ENCODE measurements around the gene SEC14L3. TPM values are rescaled to one million over a fixed set of nuclear protein-coding genes. Genes with fewer than 3 reads are reported as not detected.

SEC14L3 gene
- total and polyA plus RNA-seq, 2 of the 13 experiments (the other 11 are each of a cell fraction or from before 2014, with no cell fraction given): not detected

DNA sequence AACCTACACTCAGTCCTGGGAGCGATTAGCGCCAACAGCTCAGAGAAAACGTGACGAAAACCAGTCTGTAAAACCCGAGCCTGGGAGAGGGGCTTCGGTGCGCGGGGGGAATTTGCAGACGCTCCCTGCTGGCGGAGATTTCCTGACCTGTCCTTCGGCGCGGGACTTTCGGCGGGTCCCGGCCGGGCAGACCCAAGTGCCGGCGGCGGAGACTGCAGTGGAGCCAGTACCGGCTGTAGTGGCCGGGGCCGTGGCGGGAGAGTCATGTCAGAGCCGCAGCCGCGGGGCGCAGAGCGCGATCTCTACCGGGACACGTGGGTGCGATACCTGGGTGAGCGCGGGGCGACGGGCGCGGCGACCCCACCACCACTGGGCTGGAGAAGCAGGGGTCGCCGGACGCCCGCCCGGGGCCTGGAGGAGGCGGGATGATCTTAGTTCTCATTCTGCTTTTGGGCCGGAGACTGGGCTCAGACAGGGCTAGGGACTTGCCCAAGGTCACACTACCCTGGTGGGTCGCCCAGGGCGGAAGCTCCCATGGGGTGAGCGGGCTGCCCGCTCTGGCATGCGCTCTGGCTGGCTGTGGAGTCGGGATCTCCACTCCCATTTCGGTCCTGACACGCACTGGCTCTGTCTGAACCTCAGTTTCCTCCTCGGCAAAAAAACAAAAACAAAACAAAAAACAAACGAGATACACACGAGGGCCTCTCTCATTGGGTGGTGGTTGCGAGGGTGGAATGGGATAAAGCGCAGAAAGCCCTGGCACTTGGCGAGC lies 46.0 kb downstream of the SEC14L3 start, which contains the start of gene MTFP1 (continued):
- TF ChIP-seq, protein P1, sequence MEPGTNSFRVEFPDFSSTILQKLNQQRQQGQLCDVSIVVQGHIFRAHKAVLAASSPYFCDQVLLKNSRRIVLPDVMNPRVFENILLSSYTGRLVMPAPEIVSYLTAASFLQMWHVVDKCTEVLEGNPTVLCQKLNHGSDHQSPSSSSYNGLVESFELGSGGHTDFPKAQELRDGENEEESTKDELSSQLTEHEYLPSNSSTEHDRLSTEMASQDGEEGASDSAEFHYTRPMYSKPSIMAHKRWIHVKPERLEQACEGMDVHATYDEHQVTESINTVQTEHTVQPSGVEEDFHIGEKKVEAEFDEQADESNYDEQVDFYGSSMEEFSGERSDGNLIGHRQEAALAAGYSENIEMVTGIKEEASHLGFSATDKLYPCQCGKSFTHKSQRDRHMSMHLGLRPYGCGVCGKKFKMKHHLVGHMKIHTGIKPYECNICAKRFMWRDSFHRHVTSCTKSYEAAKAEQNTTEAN (CRISPR knock-in tag; conservative IDR thresholded peaks at IDR 0.05): no peak
- TF ChIP-seq ZNF33A (CRISPR knock-in tag; IDR thresholded peaks at IDR 0.05; ENCODE audit: borderline replicate concordance) (no peak), AGO2 (optimal IDR thresholded peaks at IDR 0.05; ENCODE audit: low read depth, low read length) (no peak), ZNF136 (CRISPR knock-in tag; IDR thresholded peaks at IDR 0.05; ENCODE audit: low read depth) (no peak), ZNF337 (CRISPR knock-in tag; IDR thresholded peaks at IDR 0.05; ENCODE audit: borderline replicate concordance, low read depth) (0 out of 2 replicates have a peak, but pooled peaks have one; percentile 30), MATR3 (CRISPR knock-in tag; IDR thresholded peaks at IDR 0.05) (no peak), ZNF10 (CRISPR knock-in tag; IDR thresholded peaks at IDR 0.05; ENCODE audit: borderline replicate concordance, low read depth) (no peak), GFI1 (CRISPR knock-in tag; IDR thresholded peaks at IDR 0.05; ENCODE audit: borderline replicate concordance) (no peak), ZNF563 (CRISPR knock-in tag; IDR thresholded peaks at IDR 0.05) (peak; percentile 74; the same call in 1 of the 2 replicates), PCBP1 (IDR thresholded peaks at IDR 0.05; ENCODE audit: borderline replicate concordance, low read depth, low read length) (no peak), THAP11 (CRISPR knock-in tag; IDR thresholded peaks at IDR 0.05) (peak; percentile 57; the same call in 1 of the 2 replicates), RFXAP (CRISPR knock-in tag; IDR thresholded peaks at IDR 0.05; ENCODE audit: borderline replicate concordance) (no peak; the same call in 1 of the 2 replicates), CEBPB (IDR thresholded peaks at IDR 0.05; ENCODE audit: borderline replicate concordance, low read depth, low read length) (no peak)
- TF ChIP-seq, protein P2, sequence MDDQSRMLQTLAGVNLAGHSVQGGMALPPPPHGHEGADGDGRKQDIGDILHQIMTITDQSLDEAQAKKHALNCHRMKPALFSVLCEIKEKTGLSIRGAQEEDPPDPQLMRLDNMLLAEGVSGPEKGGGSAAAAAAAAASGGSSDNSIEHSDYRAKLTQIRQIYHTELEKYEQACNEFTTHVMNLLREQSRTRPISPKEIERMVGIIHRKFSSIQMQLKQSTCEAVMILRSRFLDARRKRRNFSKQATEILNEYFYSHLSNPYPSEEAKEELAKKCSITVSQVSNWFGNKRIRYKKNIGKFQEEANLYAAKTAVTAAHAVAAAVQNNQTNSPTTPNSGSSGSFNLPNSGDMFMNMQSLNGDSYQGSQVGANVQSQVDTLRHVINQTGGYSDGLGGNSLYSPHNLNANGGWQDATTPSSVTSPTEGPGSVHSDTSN (CRISPR knock-in tag; IDR thresholded peaks at IDR 0.05; ENCODE audit: borderline replicate concordance): no peak
- TF ChIP-seq, protein P3, sequence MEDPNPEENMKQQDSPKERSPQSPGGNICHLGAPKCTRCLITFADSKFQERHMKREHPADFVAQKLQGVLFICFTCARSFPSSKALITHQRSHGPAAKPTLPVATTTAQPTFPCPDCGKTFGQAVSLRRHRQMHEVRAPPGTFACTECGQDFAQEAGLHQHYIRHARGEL (CRISPR knock-in tag; IDR thresholded peaks at IDR 0.05): no peak
- TF ChIP-seq, protein P4, sequence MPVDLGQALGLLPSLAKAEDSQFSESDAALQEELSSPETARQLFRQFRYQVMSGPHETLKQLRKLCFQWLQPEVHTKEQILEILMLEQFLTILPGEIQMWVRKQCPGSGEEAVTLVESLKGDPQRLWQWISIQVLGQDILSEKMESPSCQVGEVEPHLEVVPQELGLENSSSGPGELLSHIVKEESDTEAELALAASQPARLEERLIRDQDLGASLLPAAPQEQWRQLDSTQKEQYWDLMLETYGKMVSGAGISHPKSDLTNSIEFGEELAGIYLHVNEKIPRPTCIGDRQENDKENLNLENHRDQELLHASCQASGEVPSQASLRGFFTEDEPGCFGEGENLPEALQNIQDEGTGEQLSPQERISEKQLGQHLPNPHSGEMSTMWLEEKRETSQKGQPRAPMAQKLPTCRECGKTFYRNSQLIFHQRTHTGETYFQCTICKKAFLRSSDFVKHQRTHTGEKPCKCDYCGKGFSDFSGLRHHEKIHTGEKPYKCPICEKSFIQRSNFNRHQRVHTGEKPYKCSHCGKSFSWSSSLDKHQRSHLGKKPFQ (CRISPR knock-in tag; IDR thresholded peaks at IDR 0.05; ENCODE audit: insufficient replicate concordance): no peak
- TF ChIP-seq, protein P5, sequence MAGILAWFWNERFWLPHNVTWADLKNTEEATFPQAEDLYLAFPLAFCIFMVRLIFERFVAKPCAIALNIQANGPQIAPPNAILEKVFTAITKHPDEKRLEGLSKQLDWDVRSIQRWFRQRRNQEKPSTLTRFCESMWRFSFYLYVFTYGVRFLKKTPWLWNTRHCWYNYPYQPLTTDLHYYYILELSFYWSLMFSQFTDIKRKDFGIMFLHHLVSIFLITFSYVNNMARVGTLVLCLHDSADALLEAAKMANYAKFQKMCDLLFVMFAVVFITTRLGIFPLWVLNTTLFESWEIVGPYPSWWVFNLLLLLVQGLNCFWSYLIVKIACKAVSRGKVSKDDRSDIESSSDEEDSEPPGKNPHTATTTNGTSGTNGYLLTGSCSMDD (CRISPR knock-in tag; IDR thresholded peaks at IDR 0.05): no peak
- TF ChIP-seq, protein P6, sequence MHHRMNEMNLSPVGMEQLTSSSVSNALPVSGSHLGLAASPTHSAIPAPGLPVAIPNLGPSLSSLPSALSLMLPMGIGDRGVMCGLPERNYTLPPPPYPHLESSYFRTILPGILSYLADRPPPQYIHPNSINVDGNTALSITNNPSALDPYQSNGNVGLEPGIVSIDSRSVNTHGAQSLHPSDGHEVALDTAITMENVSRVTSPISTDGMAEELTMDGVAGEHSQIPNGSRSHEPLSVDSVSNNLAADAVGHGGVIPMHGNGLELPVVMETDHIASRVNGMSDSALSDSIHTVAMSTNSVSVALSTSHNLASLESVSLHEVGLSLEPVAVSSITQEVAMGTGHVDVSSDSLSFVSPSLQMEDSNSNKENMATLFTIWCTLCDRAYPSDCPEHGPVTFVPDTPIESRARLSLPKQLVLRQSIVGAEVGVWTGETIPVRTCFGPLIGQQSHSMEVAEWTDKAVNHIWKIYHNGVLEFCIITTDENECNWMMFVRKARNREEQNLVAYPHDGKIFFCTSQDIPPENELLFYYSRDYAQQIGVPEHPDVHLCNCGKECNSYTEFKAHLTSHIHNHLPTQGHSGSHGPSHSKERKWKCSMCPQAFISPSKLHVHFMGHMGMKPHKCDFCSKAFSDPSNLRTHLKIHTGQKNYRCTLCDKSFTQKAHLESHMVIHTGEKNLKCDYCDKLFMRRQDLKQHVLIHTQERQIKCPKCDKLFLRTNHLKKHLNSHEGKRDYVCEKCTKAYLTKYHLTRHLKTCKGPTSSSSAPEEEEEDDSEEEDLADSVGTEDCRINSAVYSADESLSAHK (CRISPR knock-in tag; IDR thresholded peaks at IDR 0.05; ENCODE audit: borderline replicate concordance): no peak

Data from HepG2 (cell line).